Measurements from ENCODE around the gene C9orf72. TPM values are rescaled to one million over a fixed set of nuclear protein-coding genes. Genes with fewer than 3 reads are reported as not detected.

C9orf72 gene
- total and polyA plus RNA-seq, 2 experiments from 2014 or later: 11.6 to 27.8 TPM

DNA sequence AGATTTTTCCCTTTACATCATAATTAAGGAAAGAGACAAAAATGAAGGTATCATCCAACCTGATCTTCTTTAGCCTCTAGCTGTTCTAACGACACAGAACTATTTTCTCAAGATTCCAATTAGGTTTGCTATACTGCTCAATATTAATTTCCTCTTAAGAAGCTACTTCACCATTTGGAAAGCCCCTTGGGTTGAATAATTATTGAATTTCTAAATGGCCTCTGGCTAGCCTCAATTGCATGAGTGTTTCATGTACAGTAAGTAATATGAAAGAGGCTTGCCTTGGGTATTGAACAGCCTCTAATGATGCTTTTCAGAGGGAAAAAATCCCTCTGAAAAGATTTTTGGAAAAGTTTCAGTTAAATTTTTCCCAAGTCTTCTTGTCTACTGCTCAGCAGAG lies 40.0 kb downstream of the C9orf72 start (continued):
- TF ChIP-seq, protein P1, sequence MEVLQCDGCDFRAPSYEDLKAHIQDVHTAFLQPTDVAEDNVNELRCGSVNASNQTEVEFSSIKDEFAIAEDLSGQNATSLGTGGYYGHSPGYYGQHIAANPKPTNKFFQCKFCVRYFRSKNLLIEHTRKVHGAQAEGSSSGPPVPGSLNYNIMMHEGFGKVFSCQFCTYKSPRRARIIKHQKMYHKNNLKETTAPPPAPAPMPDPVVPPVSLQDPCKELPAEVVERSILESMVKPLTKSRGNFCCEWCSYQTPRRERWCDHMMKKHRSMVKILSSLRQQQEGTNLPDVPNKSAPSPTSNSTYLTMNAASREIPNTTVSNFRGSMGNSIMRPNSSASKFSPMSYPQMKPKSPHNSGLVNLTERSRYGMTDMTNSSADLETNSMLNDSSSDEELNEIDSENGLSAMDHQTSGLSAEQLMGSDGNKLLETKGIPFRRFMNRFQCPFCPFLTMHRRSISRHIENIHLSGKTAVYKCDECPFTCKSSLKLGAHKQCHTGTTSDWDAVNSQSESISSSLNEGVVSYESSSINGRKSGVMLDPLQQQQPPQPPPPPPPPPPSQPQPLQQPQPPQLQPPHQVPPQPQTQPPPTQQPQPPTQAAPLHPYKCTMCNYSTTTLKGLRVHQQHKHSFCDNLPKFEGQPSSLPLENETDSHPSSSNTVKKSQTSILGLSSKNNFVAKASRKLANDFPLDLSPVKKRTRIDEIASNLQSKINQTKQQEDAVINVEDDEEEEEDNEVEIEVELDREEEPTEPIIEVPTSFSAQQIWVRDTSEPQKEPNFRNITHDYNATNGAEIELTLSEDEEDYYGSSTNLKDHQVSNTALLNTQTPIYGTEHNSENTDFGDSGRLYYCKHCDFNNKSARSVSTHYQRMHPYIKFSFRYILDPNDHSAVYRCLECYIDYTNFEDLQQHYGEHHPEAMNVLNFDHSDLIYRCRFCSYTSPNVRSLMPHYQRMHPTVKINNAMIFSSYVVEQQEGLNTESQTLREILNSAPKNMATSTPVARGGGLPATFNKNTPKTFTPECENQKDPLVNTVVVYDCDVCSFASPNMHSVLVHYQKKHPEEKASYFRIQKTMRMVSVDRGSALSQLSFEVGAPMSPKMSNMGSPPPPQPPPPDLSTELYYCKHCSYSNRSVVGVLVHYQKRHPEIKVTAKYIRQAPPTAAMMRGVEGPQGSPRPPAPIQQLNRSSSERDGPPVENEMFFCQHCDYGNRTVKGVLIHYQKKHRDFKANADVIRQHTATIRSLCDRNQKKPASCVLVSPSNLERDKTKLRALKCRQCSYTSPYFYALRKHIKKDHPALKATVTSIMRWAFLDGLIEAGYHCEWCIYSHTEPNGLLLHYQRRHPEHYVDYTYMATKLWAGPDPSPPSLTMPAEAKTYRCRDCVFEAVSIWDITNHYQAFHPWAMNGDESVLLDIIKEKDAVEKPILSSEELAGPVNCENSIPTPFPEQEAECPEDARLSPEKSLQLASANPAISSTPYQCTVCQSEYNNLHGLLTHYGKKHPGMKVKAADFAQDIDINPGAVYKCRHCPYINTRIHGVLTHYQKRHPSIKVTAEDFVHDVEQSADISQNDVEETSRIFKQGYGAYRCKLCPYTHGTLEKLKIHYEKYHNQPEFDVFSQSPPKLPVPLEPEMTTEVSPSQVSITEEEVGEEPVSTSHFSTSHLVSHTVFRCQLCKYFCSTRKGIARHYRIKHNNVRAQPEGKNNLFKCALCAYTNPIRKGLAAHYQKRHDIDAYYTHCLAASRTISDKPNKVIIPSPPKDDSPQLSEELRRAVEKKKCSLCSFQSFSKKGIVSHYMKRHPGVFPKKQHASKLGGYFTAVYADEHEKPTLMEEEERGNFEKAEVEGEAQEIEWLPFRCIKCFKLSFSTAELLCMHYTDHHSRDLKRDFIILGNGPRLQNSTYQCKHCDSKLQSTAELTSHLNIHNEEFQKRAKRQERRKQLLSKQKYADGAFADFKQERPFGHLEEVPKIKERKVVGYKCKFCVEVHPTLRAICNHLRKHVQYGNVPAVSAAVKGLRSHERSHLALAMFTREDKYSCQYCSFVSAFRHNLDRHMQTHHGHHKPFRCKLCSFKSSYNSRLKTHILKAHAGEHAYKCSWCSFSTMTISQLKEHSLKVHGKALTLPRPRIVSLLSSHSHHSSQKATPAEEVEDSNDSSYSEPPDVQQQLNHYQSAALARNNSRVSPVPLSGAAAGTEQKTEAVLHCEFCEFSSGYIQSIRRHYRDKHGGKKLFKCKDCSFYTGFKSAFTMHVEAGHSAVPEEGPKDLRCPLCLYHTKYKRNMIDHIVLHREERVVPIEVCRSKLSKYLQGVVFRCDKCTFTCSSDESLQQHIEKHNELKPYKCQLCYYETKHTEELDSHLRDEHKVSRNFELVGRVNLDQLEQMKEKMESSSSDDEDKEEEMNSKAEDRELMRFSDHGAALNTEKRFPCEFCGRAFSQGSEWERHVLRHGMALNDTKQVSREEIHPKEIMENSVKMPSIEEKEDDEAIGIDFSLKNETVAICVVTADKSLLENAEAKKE (CRISPR knock-in tag; IDR thresholded peaks at IDR 0.05): no peak
- TF ChIP-seq EZH2phosphoT487 (IDR thresholded peaks at IDR 0.05; ENCODE audit: unreplicated experiment): no peak
- TF ChIP-seq, protein P2, sequence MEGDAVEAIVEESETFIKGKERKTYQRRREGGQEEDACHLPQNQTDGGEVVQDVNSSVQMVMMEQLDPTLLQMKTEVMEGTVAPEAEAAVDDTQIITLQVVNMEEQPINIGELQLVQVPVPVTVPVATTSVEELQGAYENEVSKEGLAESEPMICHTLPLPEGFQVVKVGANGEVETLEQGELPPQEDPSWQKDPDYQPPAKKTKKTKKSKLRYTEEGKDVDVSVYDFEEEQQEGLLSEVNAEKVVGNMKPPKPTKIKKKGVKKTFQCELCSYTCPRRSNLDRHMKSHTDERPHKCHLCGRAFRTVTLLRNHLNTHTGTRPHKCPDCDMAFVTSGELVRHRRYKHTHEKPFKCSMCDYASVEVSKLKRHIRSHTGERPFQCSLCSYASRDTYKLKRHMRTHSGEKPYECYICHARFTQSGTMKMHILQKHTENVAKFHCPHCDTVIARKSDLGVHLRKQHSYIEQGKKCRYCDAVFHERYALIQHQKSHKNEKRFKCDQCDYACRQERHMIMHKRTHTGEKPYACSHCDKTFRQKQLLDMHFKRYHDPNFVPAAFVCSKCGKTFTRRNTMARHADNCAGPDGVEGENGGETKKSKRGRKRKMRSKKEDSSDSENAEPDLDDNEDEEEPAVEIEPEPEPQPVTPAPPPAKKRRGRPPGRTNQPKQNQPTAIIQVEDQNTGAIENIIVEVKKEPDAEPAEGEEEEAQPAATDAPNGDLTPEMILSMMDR (conservative IDR thresholded peaks at IDR 0.05; ENCODE audit: low read depth in 2 of 2): no peak
- no peak for TF ChIP-seq ZNF331 (CRISPR knock-in tag; IDR thresholded peaks at IDR 0.05; ENCODE audit: low read depth)
- TF ChIP-seq, protein P3, sequence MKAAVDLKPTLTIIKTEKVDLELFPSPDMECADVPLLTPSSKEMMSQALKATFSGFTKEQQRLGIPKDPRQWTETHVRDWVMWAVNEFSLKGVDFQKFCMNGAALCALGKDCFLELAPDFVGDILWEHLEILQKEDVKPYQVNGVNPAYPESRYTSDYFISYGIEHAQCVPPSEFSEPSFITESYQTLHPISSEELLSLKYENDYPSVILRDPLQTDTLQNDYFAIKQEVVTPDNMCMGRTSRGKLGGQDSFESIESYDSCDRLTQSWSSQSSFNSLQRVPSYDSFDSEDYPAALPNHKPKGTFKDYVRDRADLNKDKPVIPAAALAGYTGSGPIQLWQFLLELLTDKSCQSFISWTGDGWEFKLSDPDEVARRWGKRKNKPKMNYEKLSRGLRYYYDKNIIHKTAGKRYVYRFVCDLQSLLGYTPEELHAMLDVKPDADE (IDR thresholded peaks at IDR 0.05): no peak
- TF ChIP-seq ZNF114 (CRISPR knock-in tag; IDR thresholded peaks at IDR 0.05): no peak

DNA sequence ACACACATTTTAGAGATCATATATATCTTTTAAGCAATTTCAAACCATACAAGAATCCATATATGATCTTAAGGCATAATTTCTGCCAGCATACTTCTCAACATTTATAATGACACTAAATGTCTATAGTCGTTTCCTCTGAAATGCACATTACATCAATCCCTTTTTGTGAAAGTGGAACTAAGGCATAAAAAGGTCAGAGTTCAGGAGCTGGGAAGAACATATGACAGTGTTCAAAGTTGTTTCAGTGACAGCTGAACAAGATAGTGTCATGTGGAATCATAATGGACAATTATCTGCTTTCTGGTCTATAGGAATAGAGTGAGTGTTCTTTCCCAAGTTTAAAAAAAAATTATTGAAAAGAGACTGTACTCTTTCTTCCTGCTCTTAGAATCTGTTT lies 41.2 kb downstream of the C9orf72 start:
- Histone ChIP-seq H3K27me3 (ENCODE audit: insufficient read depth) (peaks cover 6% of the 10 kb centered on the region; the same call in 1 of the 2 replicates), H3K79me2 (replicated peaks; ENCODE audit: insufficient read depth) (0 out of 2 replicates have a peak, but pooled peaks cover under 1% of the 10 kb centered on the region), H2AFZ (no peak overlapping the region), H3K4me2 (no peak overlapping the region), H4K20me1 (replicated peaks; ENCODE audit: insufficient read depth) (no peaks in the 10 kb centered on the region), H3K4me1 (ENCODE audit: insufficient read depth) (peaks cover 22% of the 10 kb centered on the region), H3K9me2 (ENCODE audit: insufficient read depth) (no peaks in the 10 kb centered on the region), H3K27ac (ENCODE audit: low read depth) (no peak overlapping the region), H3F3A (replicated peaks; ENCODE audit: low read depth) (no peaks in the 10 kb centered on the region), H3K4me3 (no peak overlapping the region), H3K36me3 (ENCODE audit: insufficient read depth) (no peaks in the 10 kb centered on the region)
- peaks cover 40% of the 10 kb centered on the region for H3K4me1 Mint-ChIP-seq
- no peak overlapping the region for H3K4me3 Mint-ChIP-seq
- H3K27ac Mint-ChIP-seq: no peak overlapping the region
- peaks cover 12% of the 10 kb centered on the region for H3K27me3 Mint-ChIP-seq (ENCODE audit: insufficient read depth, low read depth, poor library complexity)
- no peak for DNase-seq (ENCODE audit: low spot score)
- no peaks in the 10 kb centered on the region for H3K36me3 Mint-ChIP-seq (ENCODE audit: low read depth)
- H3K9me3 Mint-ChIP-seq: no peaks in the 10 kb centered on the region
- no peak for TF ChIP-seq JUNB (IDR thresholded peaks at IDR 0.05; ENCODE audit: unreplicated experiment)
- TF ChIP-seq EZH2 (IDR thresholded peaks at IDR 0.05; ENCODE audit: low read depth, unreplicated experiment): no peak
- ATAC-seq: no peak
